GM21737 (cell line): ENCODE measurements around the gene TCEA2.

ENCODE experiments used
- ATAC-seq: cut with Tn5 transposase; IDR thresholded peaks from one replicate; pipeline ENCODE4 v1.9.1; 2021; ENCODE audit warnings: mild to moderate bottlenecking, moderate library complexity; ENCODE audit not compliant: unreplicated experiment

TCEA2 gene

GRCh38 chr20:64035066-64035932 is 27.7 kb upstream of the TCEA2 start:
- ATAC-seq, result no peak

- no peak for ATAC-seq
These were observed 27.1 kb upstream of the TCEA2 start, which contains the start of gene C20orf204 for GRCh38 chr20:64035933-64036345. Gene C20orf204 (plus strand): TSS chr20:64036182. CDS start chr20:64036324, 142 bp downstream.

- no peak for ATAC-seq
These were observed 26.4 kb upstream of the TCEA2 start for GRCh38 chr20:64036346-64037198.

- ATAC-seq, result no peak
These were observed 25.9 kb upstream of the TCEA2 start for GRCh38 chr20:64037199-64037497.

- ATAC-seq, result no peak
These were observed 25.3 kb upstream of the TCEA2 start for GRCh38 chr20:64037498-64038213.

- peak; percentile 31 for ATAC-seq
These were observed 24.8 kb upstream of the TCEA2 start for GRCh38 chr20:64038224-64038564.

GRCh38 chr20:64038565-64039292 is 24.3 kb upstream of the TCEA2 start:
- ATAC-seq, result peak; percentile 53

GRCh38 chr20:64039293-64040160 is 23.5 kb upstream of the TCEA2 start:
- ATAC-seq, result no peak

- no peak for ATAC-seq
These were observed 22.6 kb upstream of the TCEA2 start for GRCh38 chr20:64040231-64041039.

- ATAC-seq, result no peak
These were observed 21.8 kb upstream of the TCEA2 start for GRCh38 chr20:64041040-64041780.

GRCh38 chr20:64041781-64042053 is 21.3 kb upstream of the TCEA2 start:
- no peak for ATAC-seq

- ATAC-seq, result no peak
These were observed 20.8 kb upstream of the TCEA2 start for GRCh38 chr20:64042054-64042781.

GRCh38 chr20:64043768-64044167 is 19.2 kb upstream of the TCEA2 start:
- no peak for ATAC-seq

- no peak for ATAC-seq
These were observed 18.3 kb upstream of the TCEA2 start for GRCh38 chr20:64044484-64045247.

GRCh38 chr20:64045346-64046011 is 17.5 kb upstream of the TCEA2 start:
- no peak for ATAC-seq

- no peak for ATAC-seq
These were observed 16.0 kb upstream of the TCEA2 start for GRCh38 chr20:64047046-64047389.

GRCh38 chr20:64047968-64048401 is 15.0 kb upstream of the TCEA2 start:
- ATAC-seq, result no peak
